Hindlimb muscle (tissue), 1 donor: ENCODE data around the gene TBC1D7. TPM values are rescaled to one million over a fixed set of nuclear protein-coding genes. Genes with fewer than 3 reads are reported as not detected.
"Not testable (repeated sequence)": the region's sequence is repeated elsewhere in the genome, so short reads cannot be mapped to it uniquely, and the experiment has no call there.

Experiments
- DNase-seq: peaks from one replicate; pipeline ENCODE4 v3.0.0-alpha.2; 2013
- polyA plus RNA-seq: library from polyadenylated mRNA; unstranded; fragments of 120-200 nt; gene quantifications from one replicate; pipeline ENCODE4 v1.2.1, GENCODE V29; 2013; ENCODE audit not compliant: insufficient read length

The TBC1D7 gene
- polyA plus RNA-seq, 1 donor: 26.2 TPM

DNA sequence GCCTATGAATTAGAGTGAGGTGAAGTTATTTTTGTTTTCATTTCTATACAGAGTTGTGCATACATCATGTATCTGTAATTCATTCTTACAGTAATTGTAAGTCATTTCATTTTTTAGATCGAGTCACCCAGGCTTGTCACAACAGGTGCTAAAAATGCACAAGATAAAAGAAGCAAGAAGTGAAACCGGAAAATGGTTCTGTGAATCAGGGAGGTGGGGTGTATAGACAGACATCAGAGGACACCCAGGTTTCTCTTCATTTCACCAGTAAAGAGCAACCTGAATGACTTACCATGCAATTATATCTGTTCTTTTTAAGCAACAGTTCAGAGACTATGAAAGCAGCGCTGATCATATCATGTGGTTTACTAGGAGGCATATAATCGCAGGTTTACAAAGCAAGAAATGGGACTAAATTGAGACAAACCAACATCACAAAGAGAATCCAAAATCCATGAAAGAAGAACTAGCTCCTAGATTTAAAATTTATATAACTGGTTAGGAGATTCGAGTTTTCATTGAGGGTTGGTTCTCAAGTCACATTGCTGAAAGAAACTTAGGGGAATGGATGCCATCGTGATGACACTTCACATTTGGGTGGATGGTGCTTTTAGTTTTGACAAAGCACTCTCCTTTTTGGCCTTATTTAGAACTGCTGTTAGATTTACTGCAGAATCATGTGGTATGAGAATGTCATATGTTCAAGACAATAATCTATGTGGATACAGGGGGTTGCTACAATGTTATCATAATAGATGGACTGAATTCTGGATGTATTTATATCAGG is 27.9 kb upstream of the TBC1D7 start:
- no peak for DNase-seq

DNA sequence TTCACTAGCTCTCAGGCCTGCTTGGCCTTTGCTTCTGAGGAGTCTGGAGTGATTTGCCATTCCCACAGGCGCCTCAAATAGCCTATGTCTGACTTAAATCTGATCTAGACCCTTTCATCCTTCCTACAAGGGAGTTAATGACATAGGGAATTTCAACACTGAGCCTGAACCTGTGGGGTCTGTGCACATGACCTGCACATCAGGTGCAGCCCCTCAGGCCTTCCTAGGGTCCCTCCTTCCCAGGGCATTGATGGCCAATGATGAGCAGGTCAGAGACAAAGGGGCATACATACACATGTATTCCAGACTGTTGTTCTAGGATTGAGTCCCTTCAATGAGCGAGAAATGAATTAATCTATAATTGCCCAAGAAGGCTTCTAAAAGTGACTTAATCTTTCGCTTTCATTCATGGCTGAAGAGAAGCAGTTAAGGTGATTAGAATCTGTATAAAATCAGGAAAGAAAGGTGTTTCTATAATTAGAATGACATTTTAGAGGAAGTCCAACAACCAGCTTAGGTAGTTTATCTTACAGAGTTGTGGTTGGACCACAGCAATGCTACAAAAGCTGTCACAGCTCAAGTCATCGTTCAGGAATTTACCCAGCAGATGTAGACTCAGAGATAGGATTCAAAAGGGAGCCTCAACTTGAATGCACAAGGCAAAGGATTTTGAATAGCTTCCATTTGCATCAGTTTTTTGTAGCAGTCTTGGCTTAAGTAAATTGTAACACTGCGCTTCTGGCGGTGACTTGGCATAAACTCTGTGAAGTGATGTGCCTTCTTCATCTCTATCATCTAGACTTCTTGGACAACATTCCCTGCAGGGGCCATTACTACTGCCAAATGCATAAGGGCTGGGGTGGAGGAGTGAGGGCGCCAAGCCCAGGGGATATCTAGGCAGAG is 27.0 kb upstream of the TBC1D7 start:
- no peak for DNase-seq

DNA sequence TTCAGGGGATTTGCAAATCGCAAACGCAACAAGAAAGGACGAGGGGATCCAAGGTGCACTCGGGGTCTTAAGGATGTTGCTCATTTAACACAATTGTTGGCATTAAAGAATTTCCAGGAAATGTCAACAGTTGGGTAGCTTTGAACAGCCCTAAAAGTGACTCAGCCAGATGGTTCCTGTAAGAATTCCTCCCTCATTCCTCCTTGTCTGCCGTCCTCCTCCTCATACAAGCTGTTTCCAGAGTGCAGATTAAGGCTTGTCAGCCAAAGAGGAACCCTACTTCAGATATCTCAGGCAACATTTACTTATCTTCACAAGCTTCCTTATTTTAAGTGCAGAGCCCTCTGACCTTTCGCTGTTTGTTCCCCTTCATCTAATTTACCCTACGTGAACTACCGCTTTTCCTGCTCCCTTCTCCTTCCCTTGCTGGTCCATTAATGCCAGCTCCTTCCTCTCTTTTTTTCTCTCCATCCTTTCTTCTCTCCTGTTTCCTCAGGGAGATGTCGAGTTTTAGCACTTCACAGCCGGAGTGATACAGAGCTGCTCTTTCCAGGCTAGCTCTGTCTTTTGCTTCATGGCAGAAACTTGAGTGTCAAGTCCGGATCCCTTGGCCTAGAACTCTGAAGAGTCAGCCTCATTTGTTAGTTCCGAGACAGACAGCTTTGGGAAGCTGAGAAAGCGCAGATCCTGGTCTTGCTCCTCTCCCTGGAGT is 26.1 kb upstream of the TBC1D7 start:
- DNase-seq: no peak

DNA sequence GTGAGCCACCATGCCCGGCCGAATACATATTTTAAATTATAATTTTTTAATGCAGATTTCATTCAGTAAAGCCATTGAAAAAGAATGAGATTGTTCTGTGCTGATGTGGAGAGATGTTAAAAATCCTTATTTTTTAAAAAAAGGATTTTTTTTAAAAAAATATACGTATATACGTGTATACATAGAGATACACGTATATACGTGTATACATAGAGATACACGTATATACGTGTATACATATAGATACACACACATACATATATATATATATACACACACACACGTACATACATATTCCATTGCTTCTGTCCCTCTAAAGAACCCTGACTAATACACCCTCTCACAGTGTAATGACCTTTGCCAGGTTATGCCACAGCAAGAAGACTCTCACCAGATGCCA is 23.8 kb upstream of the TBC1D7 start:
- DNase-seq: no peak

DNA sequence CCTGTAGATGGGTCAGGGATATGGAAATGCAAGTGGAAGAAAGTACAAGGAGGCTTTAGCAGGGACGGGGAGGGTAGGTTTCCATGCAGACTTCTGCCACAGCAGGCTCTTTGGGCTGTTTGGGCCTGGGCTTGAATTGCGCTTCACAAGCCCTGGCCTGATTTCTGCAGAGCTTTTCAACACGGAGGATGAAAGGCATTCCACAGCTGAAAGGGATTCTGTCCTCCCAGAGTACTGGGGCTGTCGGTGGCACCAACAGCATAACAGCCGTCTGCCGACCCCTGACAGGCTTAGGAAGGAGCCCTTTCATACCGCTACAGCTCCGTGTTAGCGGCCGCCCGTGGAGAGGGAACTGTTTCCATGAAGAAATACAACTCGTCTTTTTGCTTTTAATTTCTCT is 22.9 kb upstream of the TBC1D7 start:
- no peak for DNase-seq

DNA sequence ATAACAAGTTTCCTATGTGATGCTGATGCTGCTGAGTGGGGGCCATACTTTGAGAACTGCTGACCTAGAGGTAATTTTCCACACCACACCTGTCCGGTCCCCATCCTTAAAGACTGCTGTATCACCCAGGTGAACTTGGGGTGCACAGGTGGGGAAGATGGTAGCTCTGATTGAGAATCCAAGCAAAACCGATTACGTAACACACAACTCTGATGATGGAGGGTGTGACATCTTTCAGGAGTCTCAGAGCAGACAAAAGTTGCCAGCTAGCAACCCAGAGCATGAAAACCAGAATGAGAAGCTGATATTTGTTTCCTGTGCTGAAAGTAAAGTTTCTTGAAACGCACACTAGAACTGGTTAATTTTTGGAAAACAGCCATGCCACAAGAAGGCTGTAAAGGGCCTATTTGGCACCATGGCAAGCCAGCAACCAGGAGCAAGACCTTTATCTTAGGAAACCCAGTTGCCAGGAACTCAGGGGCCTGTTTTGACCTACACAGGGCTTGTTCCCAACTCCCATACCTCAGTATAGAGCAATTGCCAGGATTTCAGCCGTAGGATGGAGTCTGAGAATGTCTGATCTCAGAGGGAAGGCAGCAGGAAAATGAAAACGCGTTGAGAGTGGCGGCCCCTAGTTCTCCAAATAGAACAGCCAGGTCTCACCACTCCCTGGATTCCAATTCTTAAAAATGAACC is 21.6 kb upstream of the TBC1D7 start:
- no peak for DNase-seq

DNA sequence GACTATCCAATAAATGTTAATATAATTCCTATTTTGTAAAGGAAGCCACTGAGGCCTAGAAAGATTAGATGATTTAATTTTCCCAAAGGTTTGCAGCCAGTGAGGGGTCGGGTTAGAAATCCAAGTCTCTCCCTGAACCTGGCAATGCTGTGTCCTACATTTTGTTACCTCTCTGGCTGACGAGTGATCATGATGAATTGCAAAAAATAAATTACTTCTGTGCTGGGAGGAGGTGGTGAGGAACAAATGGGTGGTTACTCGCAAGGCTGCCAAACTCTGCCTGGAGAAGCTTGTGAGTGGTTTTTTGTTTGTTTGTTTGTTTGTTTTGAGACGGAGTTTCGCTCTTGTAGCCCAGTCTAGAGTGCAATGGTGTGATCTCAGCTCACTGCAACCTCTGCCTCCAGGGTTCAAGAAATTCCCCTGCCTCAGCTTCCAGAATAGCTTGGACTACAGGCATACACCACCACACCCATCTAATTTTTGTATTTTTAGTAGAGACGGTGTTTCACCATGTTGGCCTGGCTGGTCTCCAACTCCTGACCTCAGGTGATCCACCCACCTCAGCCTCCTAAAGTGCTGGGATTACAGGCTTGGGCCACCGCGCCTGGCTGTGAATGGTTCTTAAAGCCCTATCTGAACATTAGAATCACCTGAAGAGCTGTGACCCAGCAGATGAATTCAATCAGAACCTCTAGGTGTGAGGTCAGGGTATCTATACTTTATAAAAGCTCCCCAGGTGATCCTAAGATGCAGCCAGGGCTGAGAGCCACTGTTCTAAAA is 20.2 kb upstream of the TBC1D7 start:
- no peak for DNase-seq

DNA sequence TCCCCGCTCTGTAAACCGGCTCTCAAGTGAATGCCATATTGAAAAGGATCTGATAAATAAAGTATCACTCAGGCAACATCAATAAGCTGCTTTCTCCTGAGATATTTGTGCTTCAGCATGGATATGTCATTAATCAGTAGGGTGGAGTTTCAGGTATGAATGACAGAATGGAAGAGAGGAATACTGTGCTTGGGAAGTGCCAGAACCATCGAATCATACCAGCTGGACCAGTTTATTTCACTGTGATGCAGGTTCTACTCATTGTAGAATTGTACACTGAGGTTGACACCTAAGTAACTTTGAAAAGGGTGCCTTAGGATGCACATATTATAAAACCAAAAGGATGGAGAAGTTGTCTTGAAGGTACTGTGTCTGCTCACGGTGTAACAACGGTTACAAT is 17.9 kb upstream of the TBC1D7 start:
- no peak for DNase-seq

DNA sequence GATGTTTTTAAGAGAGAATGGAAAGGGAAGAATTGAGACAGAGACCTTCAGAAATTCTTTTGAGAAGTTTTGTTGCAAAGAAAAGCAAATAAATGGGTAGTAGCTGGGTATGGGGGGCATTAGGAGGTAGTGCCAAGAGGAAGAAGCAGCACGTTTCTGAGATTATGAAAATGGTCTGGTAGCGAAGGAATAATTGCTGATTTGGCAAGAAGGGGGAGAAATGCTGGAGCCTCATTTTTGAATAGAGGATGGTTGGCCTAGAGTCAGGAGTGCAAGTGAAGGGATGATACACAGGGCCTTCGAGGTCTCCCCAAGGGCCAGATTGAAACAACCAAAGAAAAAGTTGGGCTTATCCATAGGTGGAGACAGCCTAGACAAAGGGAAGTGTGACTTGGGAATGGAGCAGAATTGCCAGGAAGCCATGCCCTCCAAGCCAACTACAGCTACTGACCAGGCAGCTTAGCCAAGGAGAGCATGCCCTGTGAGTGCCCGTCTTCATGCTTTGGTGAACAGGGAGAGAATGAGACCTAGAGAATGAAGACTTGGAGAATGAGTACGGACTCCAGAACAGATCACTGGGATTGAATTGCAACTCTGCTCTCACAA is 14.2 kb upstream of the TBC1D7 start:
- no peak for DNase-seq

DNA sequence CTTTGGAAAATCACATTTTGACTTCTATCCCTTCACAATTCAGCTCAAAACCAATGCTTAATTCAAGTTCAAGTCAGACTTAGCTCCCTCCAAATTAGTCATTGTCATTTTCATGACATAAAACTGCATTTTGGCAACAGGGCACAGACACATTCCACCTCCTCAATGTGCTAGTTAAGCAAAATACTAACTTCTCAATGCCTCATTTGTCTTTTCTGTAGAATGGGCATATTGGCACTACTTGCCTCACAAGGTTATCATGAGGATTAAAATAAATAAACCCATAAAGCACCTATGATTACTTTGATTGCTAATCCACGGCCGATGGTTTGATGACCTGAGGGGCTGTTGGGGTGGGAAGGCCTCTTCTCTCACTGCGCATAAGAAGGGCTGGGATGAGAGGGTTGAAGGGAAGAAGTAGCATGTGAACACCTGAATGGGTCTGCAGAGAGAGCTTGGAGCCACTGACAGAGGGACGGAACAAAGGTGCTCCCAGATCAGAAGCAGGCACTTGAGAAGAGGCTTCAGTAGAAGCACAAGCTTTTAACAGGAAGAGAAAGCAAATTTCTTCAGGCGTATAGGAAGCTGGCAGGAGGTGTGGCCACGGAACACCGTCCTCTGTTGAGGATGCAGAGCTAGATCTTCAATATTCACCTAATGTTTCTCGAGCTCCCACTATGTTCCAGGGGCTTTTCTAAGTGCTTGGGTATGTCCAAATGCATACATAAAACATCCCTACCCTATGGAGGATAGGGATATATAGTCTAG is 11.7 kb upstream of the TBC1D7 start:
- no peak for DNase-seq

DNA sequence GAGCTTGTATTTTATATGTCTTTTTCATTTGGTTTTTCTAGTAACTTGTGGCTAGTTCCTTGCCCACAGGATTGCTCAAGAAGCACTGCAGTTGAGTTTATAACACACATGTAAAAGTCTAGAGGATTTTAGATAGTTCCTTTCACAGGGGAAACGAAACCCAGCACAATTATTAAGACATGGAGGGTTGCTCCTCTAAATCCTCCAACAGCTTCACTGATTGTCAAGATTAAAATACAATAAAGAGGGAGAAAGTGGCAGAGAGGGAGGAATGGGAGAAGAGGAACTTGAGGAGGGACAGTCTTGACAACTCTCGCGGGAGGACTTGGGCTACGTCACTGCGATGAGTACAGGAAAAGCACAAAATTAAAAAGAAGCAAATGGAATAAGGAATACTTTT is 9.7 kb upstream of the TBC1D7 start:
- no peak for DNase-seq

DNA sequence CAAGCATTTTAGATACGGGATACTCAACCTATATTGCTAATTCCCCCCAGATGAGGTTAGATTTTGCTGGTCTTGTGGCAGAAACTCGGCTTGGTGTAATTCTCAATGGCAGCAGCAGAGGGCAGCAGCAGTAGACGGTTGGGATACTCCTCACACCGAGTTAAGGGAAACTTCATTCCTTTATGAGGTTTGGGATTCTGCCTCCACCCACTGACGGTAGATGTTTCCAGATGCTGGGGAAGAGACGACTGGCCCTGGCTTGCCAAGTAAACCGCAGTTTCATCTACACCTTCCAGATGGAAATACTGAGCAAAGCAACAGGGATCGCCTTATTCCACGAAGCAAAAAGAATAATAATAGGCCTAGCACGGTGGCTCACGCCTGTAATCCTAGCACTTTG is 8.2 kb upstream of the TBC1D7 start:
- peak; percentile 81 for DNase-seq

DNA sequence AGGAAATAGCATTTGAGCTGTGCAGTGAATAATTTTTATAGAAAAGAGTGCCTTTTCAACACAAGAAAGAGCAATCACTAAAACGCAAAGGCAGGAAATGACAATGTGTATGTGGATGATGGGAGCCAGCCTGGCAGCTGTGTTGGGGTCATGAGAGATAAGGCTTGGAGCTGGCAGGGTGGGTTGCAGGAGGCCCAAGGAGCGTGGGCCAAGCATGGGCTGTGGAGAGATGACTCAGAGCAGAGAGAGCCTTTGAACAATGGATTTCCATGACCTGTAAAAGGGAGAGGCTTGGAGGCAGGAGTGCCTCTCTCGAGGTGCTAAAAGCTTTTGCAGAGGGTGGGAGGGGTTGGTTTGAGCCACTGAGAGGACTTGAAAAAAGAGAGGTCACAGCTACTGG is 6.6 kb upstream of the TBC1D7 start:
- no peak for DNase-seq

DNA sequence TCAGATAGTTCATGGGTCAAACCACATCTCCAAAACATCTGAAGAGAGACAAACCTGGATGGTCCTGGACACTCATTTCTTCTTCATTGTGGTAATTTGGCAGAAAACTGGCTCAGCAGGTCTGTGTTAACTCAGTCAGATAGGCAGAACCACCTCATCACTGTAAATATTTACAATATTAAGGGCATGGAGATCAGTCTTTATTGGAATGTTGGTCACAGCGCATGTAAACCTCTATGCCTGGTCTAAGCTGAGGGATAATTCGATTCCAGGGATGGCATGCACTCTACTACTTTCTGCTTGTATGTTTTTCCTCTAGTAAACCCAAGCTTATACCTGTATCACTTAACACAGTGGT is 4.0 kb upstream of the TBC1D7 start:
- no peak for DNase-seq

DNA sequence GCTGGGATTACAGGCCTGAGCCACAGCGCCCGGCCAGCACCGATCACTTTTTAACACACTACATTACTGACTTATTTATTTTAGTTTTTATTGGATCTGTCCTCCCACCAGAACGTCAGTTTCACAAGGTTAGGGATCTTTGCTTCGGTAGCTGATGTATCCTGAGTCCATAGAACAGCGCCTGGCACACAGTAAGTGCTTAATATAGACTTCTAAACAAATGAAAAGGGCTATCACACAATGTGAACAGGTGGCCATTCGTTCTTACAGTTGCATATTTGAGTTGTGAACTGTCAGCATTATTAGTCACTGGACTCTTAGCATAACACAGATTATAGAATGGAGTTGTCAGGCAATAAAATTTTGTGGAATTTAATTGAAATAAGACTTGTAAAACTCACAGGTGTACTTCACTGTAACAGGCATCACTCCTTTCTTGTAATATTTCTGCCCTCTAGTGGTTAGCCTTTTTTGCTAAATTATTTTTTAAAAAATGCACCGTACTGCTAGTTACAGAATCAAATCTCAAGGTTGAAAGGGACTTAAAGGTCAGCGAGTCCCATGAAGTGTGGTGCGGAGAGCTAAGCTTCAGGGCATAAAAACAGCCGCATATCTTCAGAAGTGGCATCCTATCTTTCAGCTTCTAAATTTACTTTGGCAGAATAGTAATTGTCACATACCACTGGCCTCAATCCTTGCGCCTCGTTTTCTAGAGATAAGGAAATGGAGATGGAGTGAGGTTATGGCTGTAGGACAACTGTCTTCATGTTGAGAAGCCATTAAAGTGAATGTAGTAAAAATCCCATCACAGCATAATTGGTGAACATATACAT is 3.4 kb upstream of the TBC1D7 start:
- DNase-seq: no peak

DNA sequence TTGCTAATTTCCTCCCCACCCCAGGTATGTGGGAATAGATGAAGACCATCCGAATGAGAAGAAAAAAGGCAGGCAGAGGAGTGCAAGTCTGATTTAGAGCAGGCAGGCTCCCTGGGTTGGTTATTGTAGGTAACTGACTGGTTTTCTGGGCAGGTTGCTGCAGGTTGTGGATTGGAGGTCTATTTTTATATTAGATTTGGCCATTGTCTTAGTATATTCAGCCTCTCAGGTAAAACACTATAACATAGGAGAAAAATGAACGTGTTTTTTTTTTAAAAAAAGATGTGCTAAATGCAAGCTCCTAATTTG is 492 bp upstream of the TBC1D7 start:
- DNase-seq: no peak

DNA sequence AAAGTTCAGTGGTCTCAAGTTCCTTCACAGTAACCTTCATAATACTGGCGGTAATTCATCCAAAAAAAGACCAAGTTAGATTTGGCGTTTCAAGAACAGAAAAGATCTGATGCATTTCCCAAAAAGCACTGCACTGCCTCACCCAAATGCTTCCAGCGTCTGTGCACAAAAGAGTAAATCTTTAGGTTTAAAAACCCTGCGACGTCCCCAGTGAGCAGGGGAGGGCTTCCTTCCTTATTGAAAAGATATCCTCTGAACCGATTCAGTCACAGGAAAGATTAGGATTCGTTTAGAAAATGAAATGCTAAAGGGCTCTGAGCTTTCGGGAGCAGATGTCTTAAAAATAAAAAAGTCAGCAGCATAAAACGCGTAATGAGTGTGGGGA is 654 bp downstream of the TBC1D7 start:
- no peak for DNase-seq

DNA sequence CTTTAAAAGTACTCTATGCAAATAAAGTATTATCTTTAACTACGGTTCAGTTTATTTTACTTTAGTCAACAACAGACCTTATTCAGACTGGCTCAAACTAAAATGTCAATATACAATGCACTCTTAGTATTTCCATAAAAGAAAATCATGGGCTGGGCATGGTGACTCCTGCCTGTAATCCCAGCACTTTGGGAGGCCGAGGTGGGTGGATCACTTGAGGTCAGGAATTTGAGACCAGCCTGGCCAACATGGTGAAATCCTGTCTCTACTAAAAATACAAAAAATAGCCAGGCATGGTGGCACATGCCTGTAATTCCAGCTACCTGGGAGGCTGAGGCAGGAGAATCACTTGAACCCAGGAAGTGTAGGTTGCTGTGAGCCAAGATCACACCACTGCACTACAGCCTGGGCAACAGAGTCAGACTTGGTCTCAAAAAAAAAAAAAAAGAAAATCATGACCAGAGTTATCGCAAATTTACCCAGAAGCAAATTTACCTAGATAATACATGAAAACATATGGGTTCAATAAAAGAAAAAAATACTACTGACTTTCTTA is 2.2 kb downstream of the TBC1D7 start:
- not testable (repeated sequence) for DNase-seq

DNA sequence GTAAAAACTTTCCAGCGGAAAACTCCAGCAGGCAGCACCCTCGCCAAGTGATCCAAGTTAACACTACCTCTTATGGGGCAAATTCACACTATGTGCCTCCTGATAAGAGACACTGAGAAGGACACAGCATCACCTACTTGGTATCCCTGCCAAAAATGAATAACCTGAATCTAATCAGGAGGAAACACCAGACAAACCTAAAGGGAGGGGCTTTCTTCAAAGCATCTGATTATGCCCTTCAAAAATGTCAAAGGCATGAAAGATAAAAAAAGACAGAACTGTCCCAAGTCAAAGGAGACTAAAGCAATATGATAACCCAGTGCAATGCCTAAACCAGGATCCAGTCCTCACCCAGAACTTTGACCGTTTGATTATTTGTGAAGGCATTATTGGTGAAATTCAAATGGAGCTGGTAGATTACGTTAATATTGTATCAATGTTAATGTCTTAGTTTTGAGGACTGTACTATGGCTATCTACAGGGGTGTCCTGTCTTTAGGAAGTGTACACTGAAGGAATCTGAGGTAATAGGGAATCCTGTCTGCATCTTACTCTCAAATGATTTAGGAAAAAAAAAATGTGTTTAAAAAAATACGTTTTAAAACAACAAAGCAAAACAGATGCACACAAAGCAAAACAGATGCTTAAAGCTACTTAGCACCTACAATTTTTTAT is 8.3 kb downstream of the TBC1D7 start:
- no peak for DNase-seq
